GM21390 (cell line): Measurements from ENCODE around the gene STMND1.
"Not testable (repeated sequence)": the region's sequence is repeated elsewhere in the genome, so short reads cannot be mapped to it uniquely, and the experiment has no call there.

Experiments used
- ATAC-seq: cut with Tn5 transposase; IDR thresholded peaks from one replicate; pipeline ENCODE4 v1.9.1; 2021; ENCODE audit not compliant: unreplicated experiment

Gene STMND1

GRCh38 chr6:17101422-17102257 is at the start of gene STMND1:
TSS of gene STMND1 (plus strand) at chr6:17102050. CDS start at chr6:17102258, 208 bp downstream.
- ATAC-seq = no peak

GRCh38 chr6:17054647-17055046 is 47.2 kb upstream of the STMND1 start:
- no peak for ATAC-seq

GRCh38 chr6:17057322-17057721 is 44.5 kb upstream of the STMND1 start:
- ATAC-seq = no peak

GRCh38 chr6:17058550-17058949 is 43.3 kb upstream of the STMND1 start:
- no peak for ATAC-seq

GRCh38 chr6:17059022-17059421 is 42.8 kb upstream of the STMND1 start:
- no peak for ATAC-seq

GRCh38 chr6:17059850-17060249 is 42.0 kb upstream of the STMND1 start:
- no peak for ATAC-seq

GRCh38 chr6:17061097-17061496 is 40.8 kb upstream of the STMND1 start:
- no peak for ATAC-seq

- ATAC-seq = no peak
These were observed 38.9 kb upstream of the STMND1 start for GRCh38 chr6:17062871-17063440.

GRCh38 chr6:17064975-17065374 is 36.9 kb upstream of the STMND1 start:
- ATAC-seq = no peak

- ATAC-seq = no peak
These were observed 35.2 kb upstream of the STMND1 start for GRCh38 chr6:17066610-17067009.

- ATAC-seq = not testable (repeated sequence)
These were observed 32.9 kb upstream of the STMND1 start for GRCh38 chr6:17068972-17069371.

- not testable (repeated sequence) for ATAC-seq
These were observed 31.4 kb upstream of the STMND1 start for GRCh38 chr6:17070400-17070799.

- not testable (repeated sequence) for ATAC-seq
These were observed 28.3 kb upstream of the STMND1 start for GRCh38 chr6:17073596-17073995.

GRCh38 chr6:17081273-17081672 is 20.6 kb upstream of the STMND1 start:
- ATAC-seq = no peak

GRCh38 chr6:17081860-17082508 is 19.9 kb upstream of the STMND1 start:
- no peak for ATAC-seq

- ATAC-seq = no peak
These were observed 18.5 kb upstream of the STMND1 start for GRCh38 chr6:17083397-17083796.

GRCh38 chr6:17086469-17086868 is 15.4 kb upstream of the STMND1 start:
- no peak for ATAC-seq

GRCh38 chr6:17088091-17088611 is 13.7 kb upstream of the STMND1 start:
- ATAC-seq = no peak

GRCh38 chr6:17091122-17091521 is 10.7 kb upstream of the STMND1 start:
- no peak for ATAC-seq

GRCh38 chr6:17093686-17094085 is 8.2 kb upstream of the STMND1 start:
- no peak for ATAC-seq

GRCh38 chr6:17096096-17096495 is 5.8 kb upstream of the STMND1 start:
- ATAC-seq = no peak

- ATAC-seq = no peak
These were observed 5.2 kb upstream of the STMND1 start for GRCh38 chr6:17096652-17097051.
